ENCODE results near the gene CALN1.
"Not testable (repeated sequence)": the region's sequence is repeated elsewhere in the genome, so short reads cannot be mapped to it uniquely, and the experiment has no call there.

CALN1 gene

GRCh38 chr7:71750290-71750689, 661.8 kb downstream of the CALN1 start:
- DNase-seq (ENCODE audit: low read depth in 3 of 3) = no peak

DNA sequence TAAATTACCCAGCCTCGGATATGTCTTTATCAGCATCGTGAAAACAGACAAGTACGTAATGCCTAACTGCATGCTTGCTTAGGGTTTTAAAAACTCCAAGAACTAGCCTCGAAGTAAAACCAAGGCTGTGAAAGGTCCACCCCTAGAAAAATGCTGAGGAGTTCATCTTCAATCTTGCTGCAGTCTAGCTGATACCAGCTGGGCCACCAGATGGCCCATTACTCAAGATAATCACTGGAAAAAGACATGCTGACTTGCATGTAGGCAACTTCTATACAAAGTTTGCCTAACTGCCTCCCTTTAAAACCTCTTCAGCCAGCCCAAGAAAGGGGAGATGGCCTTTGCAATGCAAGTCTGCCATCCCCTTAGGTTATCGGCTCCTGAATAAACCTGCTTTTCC, 666.1 kb downstream of the CALN1 start:
- no peak for DNase-seq (ENCODE audit: low read depth in 3 of 3)

DNA sequence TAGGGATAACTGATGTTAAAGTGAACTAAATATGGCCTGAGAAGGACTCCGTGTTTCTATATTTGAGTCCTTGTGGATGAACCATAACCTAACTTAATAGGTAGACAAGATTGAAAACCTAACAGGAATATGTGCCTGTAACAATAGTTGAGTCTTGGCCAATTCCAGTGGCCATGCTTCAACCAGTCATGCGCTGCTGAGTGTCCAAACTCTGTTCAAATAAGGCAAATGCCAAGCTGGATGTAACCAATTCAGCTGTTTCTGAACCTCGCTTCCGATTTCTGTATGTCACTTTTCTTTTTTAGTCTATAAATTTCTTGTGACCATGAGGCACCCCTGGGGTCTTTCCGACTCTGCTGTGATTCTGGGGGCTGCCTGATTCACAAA, 672.0 kb downstream of the CALN1 start:
- no peak for DNase-seq (ENCODE audit: low read depth in 3 of 3)

DNA sequence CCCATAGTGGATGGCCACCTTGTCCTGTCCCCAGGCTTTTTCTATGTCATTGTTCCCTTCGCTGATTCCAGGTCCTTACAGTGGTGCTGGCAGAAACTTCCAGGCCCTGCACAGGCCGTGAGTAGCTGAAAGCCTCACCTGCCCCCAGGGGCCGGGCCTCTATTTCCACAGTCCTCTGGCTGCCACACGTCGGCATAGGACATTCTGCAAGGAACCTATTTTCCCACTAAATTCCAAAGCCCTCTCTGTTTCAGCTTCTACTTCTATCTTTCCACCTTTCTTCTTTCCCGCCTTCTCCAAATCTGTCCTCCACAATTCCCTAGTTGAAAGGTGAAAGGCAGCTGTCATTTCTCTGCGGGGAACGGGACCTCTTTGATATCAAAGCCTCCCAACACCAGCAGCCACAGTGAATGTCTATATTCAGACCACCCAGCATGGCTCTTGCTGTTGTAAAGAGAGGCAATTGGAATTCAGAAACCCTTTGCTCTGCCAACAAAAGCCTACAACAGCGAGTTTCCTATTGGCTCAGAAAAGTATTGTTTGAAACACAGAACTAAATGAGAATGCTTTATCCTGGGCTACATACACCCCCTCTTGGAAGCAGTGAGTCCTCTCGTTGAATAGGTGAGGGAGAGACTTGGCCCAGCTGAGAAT, 672.5 kb downstream of the CALN1 start:
- no peak for DNase-seq (ENCODE audit: low read depth in 3 of 3)

DNA sequence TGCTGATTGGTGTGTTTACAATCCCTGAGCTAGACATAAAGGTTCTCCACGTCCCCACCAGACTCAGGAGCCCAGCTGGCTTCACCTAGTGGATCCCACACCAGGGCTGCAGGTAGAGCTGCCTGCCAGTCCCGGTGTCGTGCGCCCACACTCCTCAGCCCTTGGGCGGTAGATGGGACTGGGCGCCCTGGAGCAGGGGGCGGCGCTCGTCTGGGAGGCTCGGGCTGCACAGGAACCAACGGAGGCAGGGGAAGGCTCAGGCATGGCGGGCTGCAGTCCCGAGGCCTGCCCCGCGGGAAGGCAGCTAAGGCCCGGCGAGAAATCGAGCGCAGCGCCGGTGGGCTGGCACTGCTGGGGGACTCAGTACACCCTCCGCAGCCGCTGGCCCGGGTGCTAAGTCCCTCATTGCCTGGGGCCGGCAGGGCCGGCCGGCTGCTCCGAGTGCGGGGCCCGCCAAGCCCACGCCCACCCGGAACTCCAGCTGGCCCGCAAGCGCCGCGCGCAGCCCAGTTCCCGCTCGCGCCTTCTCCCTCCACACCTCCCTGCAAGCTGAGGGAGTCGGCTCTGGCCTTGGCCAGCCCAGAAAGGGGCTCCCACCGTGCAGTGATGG, 674.1 kb downstream of the CALN1 start:
- DNase-seq (ENCODE audit: low read depth in 3 of 3) = not testable (repeated sequence)

GRCh38 chr7:71735961-71736556, 676.1 kb downstream of the CALN1 start:
- peak in 1 of 3 experiments; percentile 28 for DNase-seq (ENCODE audit: low read depth in 3 of 3)

DNA sequence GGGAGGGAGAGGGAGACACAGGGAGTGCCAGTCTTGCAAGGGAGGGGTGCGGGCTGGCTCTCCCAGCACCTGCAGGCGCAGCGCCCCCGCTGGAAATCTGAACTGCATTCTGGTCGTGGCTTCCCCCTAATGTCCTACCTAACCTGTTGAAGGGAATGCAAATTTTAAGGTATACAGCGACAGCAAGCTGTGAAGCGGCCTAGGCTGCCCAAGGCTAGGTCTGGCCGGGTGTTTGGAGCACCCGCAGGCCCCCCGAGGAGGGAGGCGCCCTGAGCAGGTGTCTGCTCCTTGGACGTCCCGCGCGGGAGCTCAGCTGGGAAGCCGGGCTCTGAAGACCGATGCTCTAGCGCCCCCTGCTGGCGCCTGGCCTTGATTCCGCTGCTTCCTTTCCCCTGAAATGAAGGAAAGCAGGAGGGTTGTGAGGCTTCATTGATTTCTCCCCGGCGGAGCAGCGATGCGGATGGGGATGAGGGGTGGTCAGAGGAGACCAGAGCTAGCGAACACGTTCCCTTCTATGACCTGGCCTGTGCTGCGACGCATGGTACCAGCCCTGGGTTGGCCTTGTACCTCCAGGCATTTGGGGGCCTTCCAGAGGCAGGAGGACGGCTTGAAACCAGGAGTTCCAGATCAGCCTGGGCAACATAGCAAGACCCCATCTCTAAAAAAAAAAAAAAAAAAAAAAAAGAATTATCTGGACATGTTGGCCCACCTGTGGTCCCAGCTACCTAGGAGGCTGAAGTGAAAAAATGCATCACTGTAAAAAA, 678.8 kb downstream of the CALN1 start:
- peak; percentile 18 to 70 (median 33) for DNase-seq (ENCODE audit: low read depth in 3 of 3)

DNA sequence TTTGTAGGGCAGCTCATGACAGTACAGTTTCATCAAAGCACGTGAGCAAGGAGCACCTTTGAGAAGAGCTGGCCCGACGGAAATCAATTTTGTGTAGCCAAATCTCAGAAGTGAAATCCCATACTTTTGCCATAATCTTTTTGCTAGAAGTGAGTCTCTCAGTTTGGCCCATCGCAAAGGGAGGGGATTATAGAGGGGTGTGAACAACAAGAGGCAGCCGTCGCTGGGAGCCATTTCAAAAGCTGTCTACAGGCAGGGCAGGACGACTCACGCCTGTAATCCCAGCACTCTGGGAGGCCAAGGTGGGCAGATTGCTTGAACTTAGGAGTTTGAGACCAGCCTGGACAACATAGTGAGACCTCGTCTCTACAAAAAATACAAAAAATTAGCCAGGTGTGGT, 680.4 kb downstream of the CALN1 start:
- no peak for DNase-seq (ENCODE audit: low read depth in 3 of 3)
